HG02870 (cell line): Measurements from ENCODE around the gene CERK.
"Not testable (repeated sequence)": the region's sequence is repeated elsewhere in the genome, so short reads cannot be mapped to it uniquely, and the experiment has no call there.

Experiments used
- ATAC-seq: cut with Tn5 transposase; IDR thresholded peaks from one replicate; pipeline ENCODE4 v1.9.1; 2021; ENCODE audit warnings: mild to moderate bottlenecking, moderate library complexity; ENCODE audit not compliant: unreplicated experiment

Gene CERK, protein sequence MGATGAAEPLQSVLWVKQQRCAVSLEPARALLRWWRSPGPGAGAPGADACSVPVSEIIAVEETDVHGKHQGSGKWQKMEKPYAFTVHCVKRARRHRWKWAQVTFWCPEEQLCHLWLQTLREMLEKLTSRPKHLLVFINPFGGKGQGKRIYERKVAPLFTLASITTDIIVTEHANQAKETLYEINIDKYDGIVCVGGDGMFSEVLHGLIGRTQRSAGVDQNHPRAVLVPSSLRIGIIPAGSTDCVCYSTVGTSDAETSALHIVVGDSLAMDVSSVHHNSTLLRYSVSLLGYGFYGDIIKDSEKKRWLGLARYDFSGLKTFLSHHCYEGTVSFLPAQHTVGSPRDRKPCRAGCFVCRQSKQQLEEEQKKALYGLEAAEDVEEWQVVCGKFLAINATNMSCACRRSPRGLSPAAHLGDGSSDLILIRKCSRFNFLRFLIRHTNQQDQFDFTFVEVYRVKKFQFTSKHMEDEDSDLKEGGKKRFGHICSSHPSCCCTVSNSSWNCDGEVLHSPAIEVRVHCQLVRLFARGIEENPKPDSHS

DNA sequence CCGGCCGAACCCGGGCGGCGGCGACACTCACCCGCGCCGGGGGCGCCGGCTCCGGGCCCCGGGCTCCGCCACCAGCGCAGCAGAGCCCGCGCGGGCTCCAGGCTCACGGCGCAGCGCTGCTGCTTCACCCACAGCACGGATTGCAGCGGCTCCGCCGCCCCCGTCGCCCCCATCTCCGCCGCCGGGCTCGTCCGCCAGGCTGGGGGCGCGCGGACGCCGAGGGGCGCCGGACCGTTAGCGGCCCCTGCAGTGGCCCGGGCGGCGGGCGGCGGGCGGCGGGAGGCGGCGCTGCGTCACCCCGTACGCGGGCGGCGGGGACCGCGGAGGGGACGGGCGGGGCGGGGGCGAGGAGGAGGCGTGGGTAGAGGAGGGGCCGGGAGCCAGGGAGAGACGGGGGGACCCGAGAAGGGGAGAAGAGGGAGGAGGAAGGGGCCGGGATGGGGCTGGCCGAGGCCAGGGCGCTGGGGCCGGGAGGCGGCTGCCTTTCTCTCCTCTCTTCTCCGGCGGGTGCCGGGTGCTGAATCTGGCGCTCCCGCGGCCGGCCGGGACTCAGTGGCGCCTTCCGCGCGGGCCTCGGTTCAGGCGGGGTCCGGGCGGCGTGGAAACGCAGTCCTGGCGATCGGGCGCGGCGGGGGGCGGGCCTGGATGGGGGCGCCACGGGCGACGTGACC lies at the start of gene CERK:
Gene CERK, minus strand, starts transcription at position 277 of the 671 bp plus-strand sequence. Its CDS starts 104 bp downstream, at position 173.
- peak; percentile 36 for ATAC-seq

DNA sequence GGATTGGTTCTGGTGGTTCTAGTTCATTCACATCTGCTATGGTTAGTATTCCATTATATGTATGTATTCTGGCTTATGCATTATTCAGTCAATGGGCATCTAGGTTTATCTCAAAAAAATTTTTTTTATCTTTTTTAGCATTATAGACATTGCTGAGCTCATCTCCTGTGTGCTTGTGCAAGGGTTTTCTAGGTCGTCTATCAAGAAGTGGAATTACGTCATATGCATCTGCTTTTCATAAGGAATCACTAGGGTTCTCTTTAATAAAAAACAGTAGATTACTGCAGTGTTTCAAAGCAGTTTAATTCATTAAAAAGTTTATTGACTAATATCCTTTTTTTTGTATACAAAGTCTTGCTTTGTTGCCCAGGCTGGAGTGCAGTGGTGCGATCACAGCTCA lies 45.7 kb upstream of the CERK start:
- no peak for ATAC-seq

GRCh38 chr22:46782200-46782599 lies 44.1 kb upstream of the CERK start:
- not testable (repeated sequence) for ATAC-seq

DNA sequence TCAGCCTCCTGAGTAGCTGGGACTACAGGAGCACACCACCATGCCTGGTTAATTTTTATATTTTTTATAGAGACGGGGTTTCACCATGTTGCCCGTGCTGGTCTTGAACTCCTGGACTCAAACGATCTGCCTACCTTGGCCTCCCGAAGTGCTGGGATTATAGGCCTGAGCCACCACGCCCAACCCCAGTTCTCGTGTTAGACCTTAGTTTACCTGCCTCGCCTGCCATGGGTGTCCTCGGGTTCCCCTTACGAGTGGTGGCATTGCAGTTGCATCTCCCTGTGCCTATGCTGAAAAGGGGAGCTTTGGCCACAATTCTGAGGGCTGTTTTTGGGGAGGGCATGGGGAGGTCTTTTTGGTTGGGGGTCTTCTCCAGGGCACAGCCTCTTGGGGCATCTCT lies 43.2 kb upstream of the CERK start:
- ATAC-seq: no peak

DNA sequence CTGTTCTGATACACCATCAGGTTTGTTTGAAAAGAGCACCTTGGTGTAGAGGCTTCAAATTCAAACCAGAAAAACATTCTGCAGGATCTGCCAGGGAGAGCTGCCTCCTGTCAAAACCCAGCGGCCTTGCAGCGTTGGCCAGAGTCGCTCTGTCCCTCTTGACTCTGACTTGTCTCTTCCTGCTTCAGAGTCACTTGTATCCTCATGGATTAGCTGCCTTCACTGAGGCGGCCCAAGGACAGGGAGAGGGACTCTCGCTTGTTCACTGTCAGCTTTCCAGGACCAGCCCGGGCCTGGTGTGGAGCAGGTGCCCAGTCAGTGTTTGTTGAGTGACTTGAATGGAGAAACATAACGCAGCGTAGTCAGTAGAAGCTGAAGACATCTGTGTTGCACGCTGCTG lies 42.4 kb upstream of the CERK start:
- ATAC-seq: no peak

- ATAC-seq: no peak
Measured at GRCh38 chr22:46779651-46780050, 41.6 kb upstream of the CERK start.

- no peak for ATAC-seq
Measured at GRCh38 chr22:46779023-46779422, 41.0 kb upstream of the CERK start.

- no peak for ATAC-seq
Measured at GRCh38 chr22:46777609-46777970, 39.5 kb upstream of the CERK start.

GRCh38 chr22:46776876-46777608 lies 39.0 kb upstream of the CERK start:
- no peak for ATAC-seq

DNA sequence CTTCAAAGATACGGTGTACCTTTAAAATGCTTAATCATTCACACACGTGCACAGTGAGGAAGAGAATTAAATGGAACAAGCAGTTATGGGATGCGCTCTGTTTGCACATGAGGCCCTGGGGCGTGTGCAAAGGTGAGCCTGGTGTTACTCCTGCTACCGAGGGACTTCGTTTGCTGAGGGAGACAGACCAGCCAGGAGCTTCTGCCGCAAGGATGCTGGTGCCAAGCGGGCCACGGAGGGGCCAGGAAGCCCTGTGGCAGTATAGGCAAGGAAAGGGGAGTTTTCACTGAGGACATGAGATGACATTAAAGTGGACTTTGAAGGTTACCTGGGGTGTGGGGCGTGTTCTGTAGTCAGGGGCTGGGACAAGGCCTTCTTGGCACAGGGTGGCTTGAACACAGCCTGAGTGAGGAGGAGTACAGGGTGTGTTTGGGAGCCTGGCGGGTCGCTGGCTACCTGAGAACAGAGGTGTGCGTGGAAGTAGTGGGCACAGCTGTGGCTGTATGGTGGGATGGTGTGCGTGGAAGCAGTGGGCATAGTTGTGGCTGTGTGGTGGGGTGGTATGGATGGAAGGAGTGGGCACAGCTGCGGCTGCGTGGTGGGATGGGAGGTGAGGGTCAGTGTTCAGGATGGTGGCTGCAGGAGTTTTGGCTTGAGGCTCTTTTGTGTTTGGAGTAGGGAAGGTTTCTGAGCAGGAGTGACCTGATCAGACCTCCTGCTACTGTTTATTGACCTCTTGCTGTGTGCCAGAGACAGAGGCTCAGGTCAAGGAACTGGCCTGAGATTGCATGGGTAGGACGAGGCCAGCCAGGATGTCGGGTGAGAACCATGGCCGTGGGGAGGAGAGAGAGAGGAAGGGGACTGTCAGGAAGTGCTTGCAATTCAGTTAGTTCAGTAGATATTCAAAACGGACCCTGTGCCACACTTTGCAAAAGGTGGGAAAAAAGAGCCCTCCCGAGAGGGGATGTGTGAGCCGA lies 38.1 kb upstream of the CERK start:
- ATAC-seq: no peak

- ATAC-seq: no peak
Measured at GRCh38 chr22:46774980-46775849, 37.2 kb upstream of the CERK start.

GRCh38 chr22:46774253-46774979 lies 36.4 kb upstream of the CERK start:
- ATAC-seq: peak; percentile 34

DNA sequence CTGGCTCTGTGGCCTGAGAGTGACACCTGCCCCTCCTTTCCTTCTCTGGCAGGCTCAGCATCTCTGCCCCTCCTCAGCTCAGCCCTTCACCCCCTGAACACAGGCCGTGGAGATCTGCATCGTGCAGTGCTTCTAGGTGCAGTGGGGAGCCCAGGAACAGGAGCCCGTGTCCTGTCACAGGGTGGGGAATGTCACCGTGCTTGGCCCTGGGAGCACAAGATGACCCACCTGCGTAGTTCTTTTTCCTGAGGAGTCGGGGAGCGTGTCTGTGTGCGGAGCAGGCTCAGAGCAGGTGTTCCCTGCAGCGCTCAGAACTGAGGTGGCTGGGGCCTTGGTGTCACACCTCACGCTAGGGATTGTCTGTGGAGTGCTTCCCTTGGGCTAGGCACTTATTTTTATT lies 35.0 kb upstream of the CERK start:
- no peak for ATAC-seq

DNA sequence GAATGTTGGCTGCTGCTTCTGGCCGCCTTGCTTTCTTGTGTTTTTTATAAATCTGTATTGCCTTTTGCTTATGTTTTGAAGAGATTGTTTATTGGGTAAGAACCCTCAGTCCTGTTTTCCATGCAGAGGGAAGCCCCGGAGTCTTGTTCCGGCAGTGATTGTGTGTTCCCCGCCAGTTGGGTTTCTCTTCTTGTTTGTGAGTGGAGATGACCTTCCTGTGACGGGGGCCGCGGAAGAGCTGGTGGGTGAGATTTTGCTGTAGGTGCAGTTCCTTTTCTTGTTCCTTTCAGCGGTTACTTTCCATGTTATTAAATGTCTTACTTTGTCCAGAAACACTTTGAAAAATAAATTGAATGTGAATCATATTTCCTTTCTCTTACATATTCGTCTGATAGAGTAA lies 32.7 kb upstream of the CERK start:
- no peak for ATAC-seq

GRCh38 chr22:46770151-46770641 lies 32.1 kb upstream of the CERK start:
- no peak for ATAC-seq

DNA sequence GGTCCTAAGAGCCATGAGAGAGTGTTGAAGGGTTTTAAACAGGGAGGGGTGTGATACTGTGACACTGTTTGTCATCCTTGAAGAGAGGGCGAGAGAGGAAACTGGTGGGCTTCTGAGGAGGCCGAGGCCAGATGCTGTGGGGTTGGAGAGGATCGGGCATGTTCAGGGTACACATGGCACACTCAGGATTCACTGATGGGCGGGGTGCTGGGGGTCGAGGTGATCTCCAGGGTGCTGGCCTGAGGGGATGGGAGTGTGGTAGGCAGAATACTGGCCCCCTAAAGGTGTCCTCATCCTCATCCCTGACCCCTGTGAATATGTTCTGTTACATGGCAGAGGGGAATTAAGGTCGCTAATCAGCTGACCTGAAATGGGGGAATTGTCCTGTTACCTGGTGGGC lies 31.7 kb upstream of the CERK start:
- no peak for ATAC-seq

DNA sequence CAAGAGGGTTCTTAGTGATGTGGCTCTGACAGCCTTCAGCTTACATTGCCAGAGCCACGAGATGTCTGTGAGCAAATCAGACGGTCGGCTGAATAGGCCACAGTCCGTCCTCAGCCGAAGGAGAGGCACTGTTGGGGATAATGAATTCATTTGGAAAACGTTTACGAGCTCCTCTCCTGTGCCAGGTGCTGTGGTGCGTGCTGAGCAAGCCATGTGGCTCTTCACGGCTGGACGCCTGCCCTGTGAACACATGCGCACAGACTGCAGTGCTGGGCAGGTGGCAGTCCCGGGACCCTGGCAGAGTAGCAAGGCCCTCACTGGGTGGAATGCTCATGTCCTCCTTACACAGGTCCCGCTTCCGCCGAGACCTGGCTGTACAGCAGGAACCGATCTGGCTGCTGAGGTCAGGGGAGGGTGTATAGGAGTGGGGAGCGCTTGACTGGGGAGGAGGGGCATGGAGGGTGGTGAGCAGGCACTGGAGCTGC lies 31.2 kb upstream of the CERK start:
- no peak for ATAC-seq

DNA sequence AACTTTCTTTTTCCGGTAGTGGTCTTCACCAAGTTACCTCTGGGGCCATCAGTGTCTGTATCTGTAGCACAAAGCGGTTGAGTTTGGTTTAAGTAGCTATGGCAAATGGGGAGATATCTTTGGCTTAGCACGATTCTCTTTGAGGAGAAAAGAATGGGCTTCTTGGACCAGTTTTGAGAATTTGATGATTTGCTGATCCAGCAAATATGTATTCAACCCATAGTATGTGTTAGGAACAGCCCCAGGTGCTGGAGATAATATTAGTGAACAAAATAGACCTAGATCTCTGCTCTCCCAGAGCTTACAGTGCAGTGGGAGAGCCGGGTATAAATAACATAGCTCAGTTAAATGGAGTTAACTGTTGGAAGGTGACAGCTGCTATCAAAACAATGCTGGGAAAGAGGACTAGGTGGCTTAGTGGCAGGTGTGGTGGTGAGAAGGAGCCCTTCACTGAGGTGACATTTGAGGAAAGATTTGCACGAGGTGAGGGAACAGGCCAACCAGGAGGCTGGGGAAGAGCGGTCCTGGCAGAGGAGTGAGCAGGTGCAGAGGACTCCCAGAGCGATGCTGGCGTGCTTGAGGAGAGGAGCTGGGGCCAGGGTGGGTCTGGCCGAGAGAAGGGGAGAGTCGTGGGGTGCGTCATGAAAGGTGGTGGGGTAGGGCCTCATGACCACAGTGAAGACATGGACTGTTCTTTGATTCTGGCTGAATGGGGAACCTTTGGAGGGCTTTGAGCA lies 29.4 kb upstream of the CERK start:
- ATAC-seq: no peak
